Uterus (tissue), 4 donors: ENCODE results near the gene FXN. TPM values are rescaled to one million over a fixed set of nuclear protein-coding genes. Genes with fewer than 3 reads are reported as not detected.

Source experiments
- DNase-seq, 2 donors: peaks; one replicate each; pipeline ENCODE4 v3.0.0-alpha.2; 2019 to 2020
- H3K27ac ChIP-seq, 2 donors: fragments of 200-600 bp; sonication (generic); 1 replicate in 1 of 2; 2 replicates in 1 of 2; pipeline ENCODE4 v1.5.1; 2016 to 2018
- H3K27me3 ChIP-seq, 2 donors: fragments of 200-600 bp; sonication (generic); one replicate each; pipeline ENCODE4 v1.5.1; 2018 to 2019; ENCODE audit warnings: control low read depth in 1 of 2
- H3K36me3 ChIP-seq, 2 donors: fragments of 200-600 bp; sonication (generic); one replicate each; pipeline ENCODE4 v1.5.1; 2019; ENCODE audit warnings: control low read depth in 1 of 2
- H3K4me1 ChIP-seq, 2 donors: fragments of 200-600 bp; sonication (generic); one replicate each; pipeline ENCODE4 v1.5.1; 2018 to 2019; ENCODE audit warnings: control low read depth in 1 of 2
- H3K4me3 ChIP-seq, 2 donors: fragments of 200-600 bp; sonication (generic); 1 replicate in 1 of 2; 2 replicates in 1 of 2; pipeline ENCODE4 v1.5.1; 2018 to 2019; ENCODE audit warnings: mild to moderate bottlenecking in 1 of 2
- H3K9me3 ChIP-seq, 2 donors: fragments of 200-600 bp; sonication (generic); one replicate each; pipeline ENCODE4 v1.5.1; 2019; ENCODE audit warnings: control low read depth in 1 of 2
- POLR2A ChIP-seq, 2 donors: fragments of 450-650 bp; IDR thresholded peaks; one replicate each; pipeline ENCODE4 v1.6.1; 2016; ENCODE audit warnings: antibody characterized with exemption in 2 of 2, mild to moderate bottlenecking in 1 of 2, moderate library complexity in 1 of 2
- intact Hi-C: fragments of 100-400 bp; cut with DNase I; formaldehyde crosslinking; loops from one replicate; pipeline ENCODE4 v1.15.1; 2023; ENCODE audit warnings: low total_unique reads
- total RNA-seq, 4 donors: library from RNA; depleted of rRNA in 3 of 4; stranded (reverse); fragments of >200 nt in 3 of 4; gene quantifications; one replicate each; pipeline versions ENCODE4 v1.1.0 to v1.2.4, GENCODE V29; 2014 to 2023
- TF ChIP-seq, protein P1 (sequence below), 4 experiments: fragments of 200-600 bp in 2 of 4; fragments of 450-650 bp in 2 of 4; sonication (generic) in 2 of 4; IDR thresholded peaks; one replicate each; pipeline ENCODE4 v1.5.1; 2016 to 2019; ENCODE audit warnings: antibody characterized with exemption in 4 of 4, mild to moderate bottlenecking in 2 of 4, moderate library complexity in 1 of 4
- donor health status: DM: yes; HTN: yes; CAD: no.

FXN gene
- total RNA-seq, 4 donors from 2014 or later: 5.9 to 20.3 (median 18.5) TPM

DNA sequence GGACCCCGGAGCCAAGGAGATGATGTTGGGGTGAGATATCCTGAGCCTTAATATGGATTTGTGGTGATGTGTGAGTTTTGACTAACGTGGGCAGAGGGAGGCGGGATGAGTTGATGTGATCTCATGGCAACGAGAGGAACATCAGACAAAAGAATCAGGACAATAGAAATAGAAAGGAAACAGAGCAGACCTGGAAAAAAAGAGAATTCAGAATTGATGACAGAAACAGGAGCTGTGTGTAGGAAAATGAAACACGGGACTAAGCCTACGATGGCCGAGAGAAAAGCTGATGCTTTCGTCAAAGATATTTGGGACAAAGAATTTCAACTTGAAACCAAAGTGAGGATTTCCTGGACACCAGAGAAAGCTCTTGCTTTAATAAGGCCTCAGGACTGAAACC is 32.5 kb upstream of the FXN start:
- no peaks in the 10 kb centered on the region for H3K36me3 ChIP-seq
- no peak for DNase-seq
- no peaks in the 10 kb centered on the region for H3K4me1 ChIP-seq
- TF ChIP-seq, protein P1, sequence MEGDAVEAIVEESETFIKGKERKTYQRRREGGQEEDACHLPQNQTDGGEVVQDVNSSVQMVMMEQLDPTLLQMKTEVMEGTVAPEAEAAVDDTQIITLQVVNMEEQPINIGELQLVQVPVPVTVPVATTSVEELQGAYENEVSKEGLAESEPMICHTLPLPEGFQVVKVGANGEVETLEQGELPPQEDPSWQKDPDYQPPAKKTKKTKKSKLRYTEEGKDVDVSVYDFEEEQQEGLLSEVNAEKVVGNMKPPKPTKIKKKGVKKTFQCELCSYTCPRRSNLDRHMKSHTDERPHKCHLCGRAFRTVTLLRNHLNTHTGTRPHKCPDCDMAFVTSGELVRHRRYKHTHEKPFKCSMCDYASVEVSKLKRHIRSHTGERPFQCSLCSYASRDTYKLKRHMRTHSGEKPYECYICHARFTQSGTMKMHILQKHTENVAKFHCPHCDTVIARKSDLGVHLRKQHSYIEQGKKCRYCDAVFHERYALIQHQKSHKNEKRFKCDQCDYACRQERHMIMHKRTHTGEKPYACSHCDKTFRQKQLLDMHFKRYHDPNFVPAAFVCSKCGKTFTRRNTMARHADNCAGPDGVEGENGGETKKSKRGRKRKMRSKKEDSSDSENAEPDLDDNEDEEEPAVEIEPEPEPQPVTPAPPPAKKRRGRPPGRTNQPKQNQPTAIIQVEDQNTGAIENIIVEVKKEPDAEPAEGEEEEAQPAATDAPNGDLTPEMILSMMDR (IDR thresholded peaks at IDR 0.05): no peak
- TF ChIP-seq POLR2A (IDR thresholded peaks at IDR 0.05): no peak
- intact Hi-C loops: no loop called here
- no peak overlapping the region for H3K27ac ChIP-seq
- no peaks in the 10 kb centered on the region for H3K27me3 ChIP-seq
- no peaks in the 10 kb centered on the region for H3K9me3 ChIP-seq
- H3K4me3 ChIP-seq: no peak overlapping the region

DNA sequence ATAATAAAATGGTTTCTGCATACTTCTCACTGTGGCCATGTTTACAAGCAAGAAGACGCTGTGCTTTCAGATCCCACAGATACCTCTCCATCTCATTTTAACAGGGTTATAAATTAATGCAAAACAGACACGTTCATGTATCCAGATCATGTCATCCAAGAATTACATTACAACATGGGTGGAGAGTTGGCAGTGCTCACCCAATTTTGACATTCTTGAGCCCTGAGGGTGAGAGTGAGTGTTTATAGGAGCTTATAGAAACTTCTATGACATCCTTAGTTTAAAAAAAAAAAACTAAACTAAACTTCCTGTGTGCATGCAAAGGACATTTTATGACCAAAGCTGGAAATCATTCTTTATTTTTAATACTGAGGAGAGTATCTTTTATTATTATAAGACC is 30.7 kb upstream of the FXN start:
- no peak overlapping the region for H3K4me3 ChIP-seq
- no peaks in the 10 kb centered on the region for H3K4me1 ChIP-seq
- H3K9me3 ChIP-seq: no peaks in the 10 kb centered on the region
- H3K36me3 ChIP-seq: no peaks in the 10 kb centered on the region
- no peak for TF ChIP-seq POLR2A (IDR thresholded peaks at IDR 0.05)
- TF ChIP-seq, protein P1 (IDR thresholded peaks at IDR 0.05): no peak
- no peak for DNase-seq
- H3K27ac ChIP-seq: no peak overlapping the region
- intact Hi-C loops: no loop called here
- no peaks in the 10 kb centered on the region for H3K27me3 ChIP-seq

DNA sequence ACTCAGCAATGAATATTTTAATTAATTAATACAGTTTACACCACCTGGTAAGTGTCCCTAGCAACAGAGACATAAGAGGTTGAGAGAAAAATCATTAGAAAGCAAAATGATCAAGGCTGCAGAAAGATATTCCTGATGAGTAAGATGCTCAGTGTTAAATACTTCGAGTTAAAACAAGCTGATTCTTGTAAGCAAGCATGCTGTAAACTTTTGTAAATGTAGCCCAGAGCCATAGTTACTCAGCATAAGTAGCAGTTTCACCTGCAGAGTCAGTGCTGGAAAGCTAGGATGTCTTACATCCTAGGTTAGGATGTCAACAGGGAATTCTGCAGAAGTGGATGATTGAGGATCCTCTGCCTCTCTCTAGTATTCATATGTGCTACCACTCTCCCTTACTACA is 25.8 kb upstream of the FXN start:
- Histone ChIP-seq H3K27ac (no peak overlapping the region), H3K4me1 (no peaks in the 10 kb centered on the region), H3K9me3 (no peaks in the 10 kb centered on the region), H3K4me3 (no peak overlapping the region), H3K36me3 (no peaks in the 10 kb centered on the region), H3K27me3 (no peaks in the 10 kb centered on the region)
- DNase-seq: no peak
- no peak for TF ChIP-seq POLR2A (IDR thresholded peaks at IDR 0.05)
- TF ChIP-seq, protein P1 (IDR thresholded peaks at IDR 0.05): no peak
- intact Hi-C loops: no loop called here

DNA sequence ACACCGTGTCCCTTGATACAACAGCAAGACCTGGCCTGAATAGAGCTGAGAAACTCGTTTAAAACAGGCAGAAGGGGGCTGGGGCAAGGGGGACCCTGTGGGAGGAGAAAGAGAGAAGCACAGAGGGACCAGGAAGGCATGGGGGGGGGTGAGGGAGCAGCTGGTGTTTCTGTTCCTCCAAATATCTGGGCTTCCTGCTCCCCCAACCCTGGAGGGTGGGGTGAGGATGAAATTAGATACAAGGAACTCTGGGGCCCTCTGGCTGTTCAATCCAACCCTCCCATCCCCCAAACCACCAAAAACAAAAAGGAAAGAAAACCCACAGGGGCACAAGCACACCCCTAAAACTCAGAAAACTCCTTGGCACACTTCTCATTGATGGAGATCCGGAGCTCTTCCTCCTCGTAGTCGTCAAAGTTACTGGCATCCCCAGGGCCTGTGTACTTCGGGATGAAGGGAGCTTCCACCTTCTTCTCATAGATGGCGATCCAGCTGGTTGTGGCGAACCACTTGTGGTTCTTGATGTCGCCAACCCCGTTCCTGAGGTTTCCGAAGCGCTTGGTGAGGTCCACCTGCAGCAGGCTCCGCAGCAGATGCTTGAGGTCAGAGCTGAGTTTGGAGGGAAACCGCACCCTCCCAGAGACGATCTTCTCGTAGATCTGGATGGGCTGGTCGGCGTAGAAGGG is 22.7 kb upstream of the FXN start:
- H3K36me3 ChIP-seq: no peaks in the 10 kb centered on the region
- no peaks in the 10 kb centered on the region for H3K27me3 ChIP-seq
- no peak overlapping the region for H3K4me3 ChIP-seq
- DNase-seq: no peak
- no peak overlapping the region for H3K27ac ChIP-seq
- no peaks in the 10 kb centered on the region for H3K4me1 ChIP-seq
- intact Hi-C loops: no loop called here
- H3K9me3 ChIP-seq: no peaks in the 10 kb centered on the region
- TF ChIP-seq POLR2A (IDR thresholded peaks at IDR 0.05): no peak
- TF ChIP-seq, protein P1 (IDR thresholded peaks at IDR 0.05): no peak

DNA sequence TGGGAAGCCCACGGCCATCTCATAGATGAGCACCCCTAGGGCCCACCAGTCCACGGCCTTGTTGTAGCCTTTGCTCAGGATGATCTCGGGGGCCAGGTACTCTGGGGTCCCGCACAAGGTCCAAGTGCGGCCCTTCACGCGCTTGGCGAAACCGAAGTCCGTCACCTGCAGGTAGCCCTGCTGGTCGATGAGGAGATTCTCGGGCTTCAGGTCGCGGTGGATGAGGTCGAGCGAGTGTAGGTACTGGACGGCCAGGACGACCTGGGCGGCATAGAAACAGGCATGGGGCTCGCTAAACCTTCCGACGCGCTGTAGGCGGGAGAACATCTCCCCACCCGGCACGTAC is 22.2 kb upstream of the FXN start:
- Histone ChIP-seq H3K4me3 (no peak overlapping the region), H3K9me3 (no peaks in the 10 kb centered on the region), H3K4me1 (no peaks in the 10 kb centered on the region), H3K36me3 (no peaks in the 10 kb centered on the region), H3K27ac (no peak overlapping the region), H3K27me3 (no peaks in the 10 kb centered on the region)
- no peak for DNase-seq
- intact Hi-C loops: no loop called here
- TF ChIP-seq POLR2A (IDR thresholded peaks at IDR 0.05): no peak
- TF ChIP-seq, protein P1 (IDR thresholded peaks at IDR 0.05): no peak
